Stimulated activated CD4-positive, alpha-beta T cell treated with anti-CD3 and anti-CD28 coated beads, Interleukin-2, amount 100 ng/mL, for 48 hours (primary cell): ENCODE measurements around the gene CALD1.

Source experiments
- DNase-seq, 2 donors: peaks; one replicate each; pipeline ENCODE4 v3.0.0-alpha.2; 2020

The CALD1 gene

GRCh38 chr7:134870156-134870555, 90.7 kb downstream of the CALD1 start:
- no peak for DNase-seq

GRCh38 chr7:134870781-134871180, 91.3 kb downstream of the CALD1 start:
- DNase-seq: no peak

GRCh38 chr7:134873253-134873652, 93.8 kb downstream of the CALD1 start:
- DNase-seq: no peak

- no peak for DNase-seq
These were observed 95.0 kb downstream of the CALD1 start for GRCh38 chr7:134874407-134874806.

GRCh38 chr7:134875867-134876266, 96.4 kb downstream of the CALD1 start:
- no peak for DNase-seq

GRCh38 chr7:134878746-134879357, 99.4 kb downstream of the CALD1 start:
- no peak for DNase-seq

GRCh38 chr7:134879815-134880475, 100.5 kb downstream of the CALD1 start:
- no peak for DNase-seq

GRCh38 chr7:134882481-134882880, 103.0 kb downstream of the CALD1 start:
- DNase-seq: no peak

- DNase-seq: no peak
These were observed 106.5 kb downstream of the CALD1 start for GRCh38 chr7:134885967-134886352.

- DNase-seq: no peak
These were observed 107.1 kb downstream of the CALD1 start for GRCh38 chr7:134886353-134887057.

- DNase-seq: no peak
These were observed 108.1 kb downstream of the CALD1 start for GRCh38 chr7:134887523-134887922.

- DNase-seq: no peak
These were observed 108.8 kb downstream of the CALD1 start for GRCh38 chr7:134888141-134888740.

GRCh38 chr7:134890246-134891240, 111.1 kb downstream of the CALD1 start:
- no peak for DNase-seq

GRCh38 chr7:134891262-134891695, 111.8 kb downstream of the CALD1 start:
- no peak for DNase-seq

GRCh38 chr7:134891696-134892678, 112.6 kb downstream of the CALD1 start:
- DNase-seq: no peak

- DNase-seq: no peak
These were observed 113.5 kb downstream of the CALD1 start for GRCh38 chr7:134892963-134893362.

GRCh38 chr7:134893920-134894319, 114.5 kb downstream of the CALD1 start:
- DNase-seq: no peak

- DNase-seq: no peak
These were observed 115.5 kb downstream of the CALD1 start for GRCh38 chr7:134894928-134895327.

GRCh38 chr7:134896073-134896472, 116.6 kb downstream of the CALD1 start:
- DNase-seq: no peak

- DNase-seq: no peak
These were observed 118.5 kb downstream of the CALD1 start for GRCh38 chr7:134897936-134898335.

- DNase-seq: no peak
These were observed 120.3 kb downstream of the CALD1 start for GRCh38 chr7:134899729-134900128.
